Activated CD8-positive, alpha-beta T cell treated with anti-CD3 and anti-CD28 coated beads for 36 hours (primary cell): ENCODE data around the gene CTNNA3. TPM values are rescaled to one million over a fixed set of nuclear protein-coding genes. Genes with fewer than 3 reads are reported as not detected.

ENCODE experiments used
- ATAC-seq: fragments of 200-7000 bp; cut with Tn5 transposase; one replicate; pipeline ENCODE4 v1.10.0; 2021; ENCODE audit warnings: mild to moderate bottlenecking, moderate library complexity
- CTCF ChIA-PET: fragments of 350-600 bp; sonication (Branson Sonifier 250); formaldehyde crosslinking; loops from one replicate; lab custom pipeline; 2021; ENCODE audit warnings: antibody characterized with exemption; lab: Charles Lee
- POLR2A ChIA-PET: fragments of 350-600 bp; sonication (Branson Sonifier 250); formaldehyde crosslinking; loops from one replicate; lab custom pipeline; 2021; ENCODE audit warnings: antibody characterized with exemption; lab: Charles Lee
- DNase-seq: peaks from one replicate; pipeline ENCODE4 v3.0.0-alpha.2; 2020
- H3K27ac Mint-ChIP-seq: one replicate; pipeline ENCODE4 v1.8.0; 2021; ENCODE audit warnings: mild to moderate bottlenecking, mixed read lengths
- H3K27me3 Mint-ChIP-seq: one replicate; pipeline ENCODE4 v1.8.0; 2021; ENCODE audit warnings: mixed read lengths
- H3K36me3 Mint-ChIP-seq: one replicate; pipeline ENCODE4 v1.8.0; 2021; ENCODE audit warnings: low read depth, mixed read lengths
- H3K4me1 Mint-ChIP-seq: one replicate; pipeline ENCODE4 v1.8.0; 2021; ENCODE audit warnings: low read depth, mixed read lengths
- H3K4me3 Mint-ChIP-seq: one replicate; pipeline ENCODE4 v1.8.0; 2021; ENCODE audit warnings: mild to moderate bottlenecking, moderate library complexity, mixed read lengths
- H3K9me3 Mint-ChIP-seq: one replicate; pipeline ENCODE4 v1.8.0; 2021; ENCODE audit warnings: mixed read lengths
- CTCF ChIP-seq: fragments of 200-600 bp; IDR thresholded peaks from one replicate; pipeline ENCODE4 v1.8.0; 2022; ENCODE audit warnings: antibody characterized with exemption, mild to moderate bottlenecking
- intact Hi-C: fragments of 100-400 bp; cut with micrococcal nuclease; formaldehyde crosslinking; loops from one replicate; pipeline ENCODE4 v1.10.0; 2022
- total RNA-seq, 2 experiments: library from RNA; stranded (reverse); gene quantifications; one replicate each; pipeline ENCODE4 v1.2.3, GENCODE V29; 2021

The CTNNA3 gene
- total RNA-seq, 2 experiments from 2014 or later: not detected

GRCh38 chr10:66591865-66592264, 1104.1 kb downstream of the CTNNA3 start:
- no peak overlapping the region for H3K4me3 Mint-ChIP-seq
- H3K27ac Mint-ChIP-seq: no peak overlapping the region
- H3K9me3 Mint-ChIP-seq: peaks cover 5% of the 10 kb centered on the region
- DNase-seq (no peak), ATAC-seq (no peak)
- no peaks in the 10 kb centered on the region for H3K36me3 Mint-ChIP-seq
- CTCF ChIA-PET: no interaction called here
- H3K4me1 Mint-ChIP-seq: no peaks in the 10 kb centered on the region
- no peaks in the 10 kb centered on the region for H3K27me3 Mint-ChIP-seq
- POLR2A ChIA-PET: no interaction called here
- intact Hi-C loops: no loop called here
- no peak for TF ChIP-seq CTCF

DNA sequence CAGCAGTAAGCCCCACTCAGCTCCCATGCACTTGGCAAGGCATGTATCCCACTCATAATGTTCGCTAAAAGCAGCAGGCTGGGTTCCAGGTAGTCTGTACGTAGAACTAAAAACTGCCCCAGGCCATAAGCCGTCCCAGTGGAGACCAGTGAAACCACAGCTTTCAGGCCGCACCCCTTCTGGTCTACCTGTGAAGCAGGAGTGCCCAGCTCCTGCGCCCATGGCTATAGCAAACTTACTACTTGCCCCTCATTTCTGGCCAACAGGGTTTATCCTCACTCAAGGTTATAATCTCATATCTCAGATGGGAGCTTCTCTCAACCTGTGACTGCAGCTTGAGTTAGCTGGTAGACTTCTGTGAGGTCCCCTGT, 1108.3 kb downstream of the CTNNA3 start:
- POLR2A ChIA-PET: no interaction called here
- DNase-seq (no peak), ATAC-seq (no peak)
- intact Hi-C loops: no loop called here
- Mint-ChIP-seq H3K27me3 (no peaks in the 10 kb centered on the region), H3K36me3 (no peaks in the 10 kb centered on the region), H3K4me1 (no peaks in the 10 kb centered on the region), H3K9me3 (peaks cover 5% of the 10 kb centered on the region), H3K4me3 (no peak overlapping the region), H3K27ac (no peak overlapping the region)
- CTCF ChIA-PET: no interaction called here
- no peak for TF ChIP-seq CTCF

- ATAC-seq (no peak), DNase-seq (no peak)
- intact Hi-C loops: no loop called here
- H3K4me3 Mint-ChIP-seq: no peak overlapping the region
- no peaks in the 10 kb centered on the region for H3K27me3 Mint-ChIP-seq
- H3K27ac Mint-ChIP-seq: no peak overlapping the region
- CTCF ChIA-PET: no interaction called here
- TF ChIP-seq CTCF: no peak
- H3K9me3 Mint-ChIP-seq: peaks cover 5% of the 10 kb centered on the region
- POLR2A ChIA-PET: no interaction called here
- no peaks in the 10 kb centered on the region for H3K4me1 Mint-ChIP-seq
- H3K36me3 Mint-ChIP-seq: no peaks in the 10 kb centered on the region
Measured at GRCh38 chr10:66586897-66587679, 1108.9 kb downstream of the CTNNA3 start.

DNA sequence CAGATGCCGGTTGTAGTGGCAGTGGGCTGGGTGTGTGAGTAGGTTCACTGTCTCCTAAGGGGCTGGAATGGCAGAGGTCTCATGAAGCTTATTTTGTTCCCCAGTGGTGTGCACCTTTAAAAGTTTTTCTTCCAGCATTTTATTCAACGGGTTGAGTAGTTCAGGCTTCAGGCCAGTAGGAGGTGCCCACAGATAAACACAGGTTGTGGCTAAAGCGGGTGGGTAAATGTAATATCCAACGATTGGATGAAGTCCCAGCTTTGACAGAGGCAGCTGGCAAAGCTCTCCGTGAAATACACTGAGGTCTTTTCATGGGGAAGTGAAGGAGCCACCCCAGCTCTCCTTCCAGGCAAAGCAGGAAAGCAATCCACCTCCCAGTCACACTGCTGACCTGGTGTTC, 1109.9 kb downstream of the CTNNA3 start:
- intact Hi-C loops: no loop called here
- Mint-ChIP-seq H3K4me3 (no peak overlapping the region), H3K27me3 (no peaks in the 10 kb centered on the region), H3K36me3 (no peaks in the 10 kb centered on the region), H3K27ac (no peak overlapping the region), H3K9me3 (peaks cover 5% of the 10 kb centered on the region), H3K4me1 (no peaks in the 10 kb centered on the region)
- CTCF ChIA-PET: no interaction called here
- POLR2A ChIA-PET: no interaction called here
- no peak for TF ChIP-seq CTCF
- DNase-seq: no peak
- ATAC-seq: no peak

GRCh38 chr10:66575251-66575855, 1120.6 kb downstream of the CTNNA3 start:
- CTCF ChIA-PET: no interaction called here
- ATAC-seq (no peak), DNase-seq (no peak)
- H3K4me3 Mint-ChIP-seq: no peak overlapping the region
- intact Hi-C loops: no loop called here
- TF ChIP-seq CTCF: no peak
- H3K9me3 Mint-ChIP-seq: no peaks in the 10 kb centered on the region
- no peaks in the 10 kb centered on the region for H3K27me3 Mint-ChIP-seq
- H3K4me1 Mint-ChIP-seq: no peaks in the 10 kb centered on the region
- H3K27ac Mint-ChIP-seq: no peak overlapping the region
- POLR2A ChIA-PET: no interaction called here
- H3K36me3 Mint-ChIP-seq: no peaks in the 10 kb centered on the region
